Ramos (cell line): ENCODE results near the gene SCARB1.

Experiments used
- in situ Hi-C: fragments of 300-500 bp; cut with MboI; formaldehyde crosslinking; loops from one replicate; pipeline ENCODE4 v1.14.3; 2022; ENCODE audit warnings: low sequenced_read_pairs; ENCODE audit not compliant: unreplicated experiment

The SCARB1 gene

GRCh38 chr12:124780752-124781685, 82.6 kb downstream of the SCARB1 start:
- in situ Hi-C loops, result no loop called here

GRCh38 chr12:124780336-124780735, 83.3 kb downstream of the SCARB1 start:
- in situ Hi-C loops, result no loop called here

- in situ Hi-C loops, result no loop called here
Observed at GRCh38 chr12:124779161-124780141, 84.2 kb downstream of the SCARB1 start.

- in situ Hi-C loops, result no loop called here
Observed at GRCh38 chr12:124778411-124778810, 85.3 kb downstream of the SCARB1 start.

GRCh38 chr12:124777399-124778372, 86.0 kb downstream of the SCARB1 start:
- in situ Hi-C loops, result no loop called here

GRCh38 chr12:124776125-124776513, 87.5 kb downstream of the SCARB1 start:
- in situ Hi-C loops, result no loop called here

GRCh38 chr12:124774462-124775167, 89.0 kb downstream of the SCARB1 start:
- in situ Hi-C loops, result no loop called here

- in situ Hi-C loops, result no loop called here
Observed at GRCh38 chr12:124774054-124774461, 89.6 kb downstream of the SCARB1 start.

GRCh38 chr12:124772289-124773170, 91.1 kb downstream of the SCARB1 start:
- in situ Hi-C loops, result no loop called here

- in situ Hi-C loops, result no loop called here
Observed at GRCh38 chr12:124771462-124772288, 92.0 kb downstream of the SCARB1 start.

GRCh38 chr12:124770728-124771127, 92.9 kb downstream of the SCARB1 start:
- in situ Hi-C loops, result no loop called here

- in situ Hi-C loops, result loop anchor here (5.0 kb wide), 1 partner anchor 738 kb away; no protein-coding TSS in a partner anchor
Observed at GRCh38 chr12:124769881-124770512, 93.7 kb downstream of the SCARB1 start.

GRCh38 chr12:124769163-124769530, 94.5 kb downstream of the SCARB1 start:
- in situ Hi-C loops, result loop anchor here (5.0 kb wide), 1 partner anchor 737 kb away; no protein-coding TSS in a partner anchor

- in situ Hi-C loops, result loop anchor here (5.0 kb wide), 1 partner anchor 736 kb away; no protein-coding TSS in a partner anchor
Observed at GRCh38 chr12:124768452-124769162, 95.1 kb downstream of the SCARB1 start.

- in situ Hi-C loops, result loop anchor here (5.0 kb wide), 1 partner anchor 735 kb away; no protein-coding TSS in a partner anchor
Observed at GRCh38 chr12:124767066-124767821, 96.4 kb downstream of the SCARB1 start.
